HepG2 (cell line): Measurements from ENCODE around the gene CPNE2. TPM values are rescaled to one million over a fixed set of nuclear protein-coding genes. Genes with fewer than 3 reads are reported as not detected.

Source experiments
- ATAC-seq: fragments of 200-7000 bp; cut with Tn5 transposase; 3 replicates; pipeline ENCODE4 v1.9.1; 2020; ENCODE audit warnings: mild to moderate bottlenecking, moderate library complexity
- BruUV-seq: library from RNA; stranded (reverse); fragments of 400-500 nt; replicated peaks from 2 replicates; lab custom pipeline; 2021; lab: Mats Ljungman, UMichigan
- CTCF ChIA-PET: fragments of 300-600 bp; formaldehyde crosslinking; extraction: SDS; loops from one replicate; lab custom pipeline; 2021; ENCODE audit warnings: low total read pairs, inconsistent platforms, low intra/inter-chr PET ratio; lab: Yijun Ruan, JAX
- POLR2A ChIA-PET: fragments of 350-600 bp; sonication (Branson Sonifier 250); formaldehyde crosslinking; loops from one replicate; lab custom pipeline; 2020; ENCODE audit warnings: antibody characterized with exemption, inconsistent platforms; lab: Yijun Ruan, JAX
- DNase-seq: peaks from one replicate; pipeline ENCODE4 v3.0.0-alpha.2; 2015; ENCODE audit warnings: low spot score
- FAIRE-seq: peaks from 3 replicates; lab custom pipeline; 2011; peaks lifted over from hg19 to GRCh38; lab: Jason Lieb, UNC
- H2AFZ ChIP-seq: one replicate; pipeline ENCODE4 v1.6.1; 2011; ENCODE audit warnings: low read length, inconsistent platforms
- H3K27ac ChIP-seq: fragments of 300-600 bp; 3 replicates; pipeline ENCODE4 v1.8.0; 2011; ENCODE audit warnings: mixed run types, mild to moderate bottlenecking, mixed read lengths, low read length, inconsistent platforms; ENCODE audit not compliant: insufficient read depth; ENCODE audit errors: extremely low read length
- H3K27me3 ChIP-seq, 2 experiments: fragments of 200-600 bp in 1 of 2; 2 replicates in 1 of 2; 3 replicates in 1 of 2; pipeline versions ENCODE4 v1.6.0 to v1.8.0; 2011; ENCODE audit warnings: low read length in 2 of 2, mild to moderate bottlenecking in 2 of 2, moderate library complexity in 2 of 2, inconsistent platforms in 1 of 2; ENCODE audit not compliant: insufficient read depth in 2 of 2, control insufficient read depth in 1 of 2
- H3K36me3 ChIP-seq, 2 experiments: fragments of 200-600 bp in 1 of 2; replicated peaks in 1 of 2; 2 replicates in 1 of 2; 3 replicates in 1 of 2; pipeline versions ENCODE4 v1.5.1 to v1.8.0; 2011; ENCODE audit warnings: low read length in 2 of 2, inconsistent platforms in 1 of 2; ENCODE audit not compliant: insufficient read depth in 2 of 2, control insufficient read depth in 1 of 2
- H3K4me1 ChIP-seq: 2 replicates; pipeline ENCODE4 v1.5.1; 2012; ENCODE audit warnings: low read length, inconsistent platforms; ENCODE audit not compliant: insufficient read depth
- H3K4me2 ChIP-seq: 2 replicates; pipeline ENCODE4 v1.6.0; 2011; ENCODE audit warnings: low read depth, low read length, inconsistent platforms
- H3K4me3 ChIP-seq, 3 experiments: fragments of 200-600 bp in 1 of 3; sonication (generic), shearing (Covaris generic) in 1 of 3; replicated peaks in 1 of 3; 2 replicates each; pipeline ENCODE4 v1.5.1; 2011 to 2016; ENCODE audit warnings: low read length in 3 of 3, inconsistent platforms in 2 of 3, low read depth in 2 of 3, mild to moderate bottlenecking in 2 of 3, control low read depth in 1 of 3, mixed read lengths in 1 of 3; ENCODE audit not compliant: insufficient read depth in 1 of 3
- H3K79me2 ChIP-seq: one replicate; pipeline ENCODE4 v1.6.1; 2011; ENCODE audit warnings: low read length, inconsistent platforms; ENCODE audit not compliant: insufficient read depth
- H3K9ac ChIP-seq: 2 replicates; pipeline ENCODE4 v1.6.0; 2011; ENCODE audit warnings: mild to moderate bottlenecking, low read depth, low read length, inconsistent platforms; ENCODE audit not compliant: insufficient read depth
- H3K9me3 ChIP-seq: 2 replicates; pipeline ENCODE4 v1.5.1; 2012; ENCODE audit warnings: mild to moderate bottlenecking, low read length
- H4K20me1 ChIP-seq: 2 replicates; pipeline ENCODE4 v1.6.0; 2011; ENCODE audit warnings: inconsistent platforms, mild to moderate bottlenecking, low read length, moderate library complexity; ENCODE audit not compliant: insufficient read depth
- DBP ChIP-seq: sonication (generic); formaldehyde crosslinking; IDR thresholded peaks from 2 replicates; pipeline ENCODE4 v1.4.0; 2020; ENCODE audit warnings: missing genetic modification reagents; ENCODE audit errors: not compliant biosample characterization
- GATAD1 ChIP-seq: IDR thresholded peaks from 2 replicates; pipeline ENCODE4 v1.6.1; 2016; ENCODE audit warnings: missing genetic modification reagents, missing compliant biosample characterization
- HHEX ChIP-seq: IDR thresholded peaks from 2 replicates; pipeline ENCODE4 v1.6.1; 2016; ENCODE audit warnings: control low read depth
- HNRNPH1 ChIP-seq: fragments of 200-400 bp; formaldehyde crosslinking; optimal IDR thresholded peaks from 2 replicates; pipeline ENCODE3; 2017; ENCODE audit warnings: mild to moderate bottlenecking, low read depth, low read length
- HOXD1 ChIP-seq: sonication (generic); formaldehyde crosslinking; IDR thresholded peaks from 2 replicates; pipeline ENCODE4 v1.5.0; 2020; ENCODE audit warnings: missing genetic modification reagents
- KLF11 ChIP-seq: IDR thresholded peaks from 2 replicates; pipeline ENCODE4 v1.6.1; 2016; ENCODE audit warnings: missing compliant biosample characterization
- MAFF ChIP-seq: IDR thresholded peaks from 2 replicates; pipeline ENCODE4 v1.6.1; 2011; ENCODE audit warnings: low read depth, low read length, improper control_type of control experiment
- MED8 ChIP-seq: sonication (generic); formaldehyde crosslinking; IDR thresholded peaks from 2 replicates; pipeline ENCODE4 v1.8.1; 2023; ENCODE audit warnings: mild to moderate bottlenecking, missing genetic modification reagents; ENCODE audit not compliant: insufficient replicate concordance
- POLR2AphosphoS5 ChIP-seq: IDR thresholded peaks from 2 replicates; pipeline ENCODE4 v1.6.1; 2012; ENCODE audit warnings: low read depth, low read length
- PRMT3 ChIP-seq: sonication (generic); formaldehyde crosslinking; IDR thresholded peaks from 2 replicates; pipeline ENCODE4 v1.8.1; 2022; ENCODE audit warnings: low read depth, mild to moderate bottlenecking, moderate library complexity, missing genetic modification reagents, borderline replicate concordance
- SRSF1 ChIP-seq: fragments of 200-400 bp; formaldehyde crosslinking; optimal IDR thresholded peaks from 2 replicates; pipeline ENCODE3; 2017; ENCODE audit warnings: mild to moderate bottlenecking, low read depth, low read length, moderate library complexity
- SRY ChIP-seq: sonication (generic); formaldehyde crosslinking; IDR thresholded peaks from 2 replicates; pipeline ENCODE4 v1.8.0; 2022; ENCODE audit warnings: mild to moderate bottlenecking, missing genetic modification reagents
- ZFP82 ChIP-seq: sonication (generic); formaldehyde crosslinking; IDR thresholded peaks from 2 replicates; pipeline ENCODE4 v1.5.1; 2020; ENCODE audit warnings: mild to moderate bottlenecking, missing genetic modification reagents, borderline replicate concordance
- ZNF225 ChIP-seq: sonication (generic); formaldehyde crosslinking; IDR thresholded peaks from 2 replicates; pipeline ENCODE4 v1.4.0; 2020; ENCODE audit warnings: mild to moderate bottlenecking, missing genetic modification reagents
- ZNF333 ChIP-seq: sonication (generic); formaldehyde crosslinking; IDR thresholded peaks from 2 replicates; pipeline ENCODE4 v1.4.0; 2020; ENCODE audit warnings: mild to moderate bottlenecking, missing genetic modification reagents, borderline replicate concordance
- ZNF337 ChIP-seq: sonication (generic); formaldehyde crosslinking; IDR thresholded peaks from 2 replicates; pipeline ENCODE4 v1.5.1; 2020; ENCODE audit warnings: missing genetic modification reagents, low read depth, mild to moderate bottlenecking, borderline replicate concordance
- ZNF543 ChIP-seq: sonication (generic); formaldehyde crosslinking; IDR thresholded peaks from 2 replicates; pipeline ENCODE4 v1.4.0; 2020; ENCODE audit warnings: mild to moderate bottlenecking, missing genetic modification reagents
- ZNF567 ChIP-seq: sonication (generic); formaldehyde crosslinking; IDR thresholded peaks from 2 replicates; pipeline ENCODE4 v1.8.1; 2023; ENCODE audit warnings: mild to moderate bottlenecking, missing genetic modification reagents, borderline replicate concordance
- WGBS: methylation state at CpG from one replicate; pipeline ENCODE4 v1.1.6; 2017; ENCODE audit warnings: low lambda C conversion rate; 5-methylcytosine and 5-hydroxymethylcytosine counted together
- in situ Hi-C: cut with HindIII; loops from 2 replicates; pipeline ENCODE4 v1.10.0; 2017; ENCODE audit warnings: low pct_unique_long_range_greater_than_20kb; ENCODE audit not compliant: extremely low pct_ligation_motif_present
- intact Hi-C: fragments of 100-400 bp; cut with micrococcal nuclease; formaldehyde crosslinking; loops from one replicate; pipeline ENCODE4 v1.10.0; 2022; ENCODE audit not compliant: unreplicated experiment
- polyA plus RNA-seq, 8 experiments: library from polyadenylated mRNA; depleted of rRNA in 3 of 8; stranded (reverse) in 7 of 8; unstranded in 1 of 8; fragments of >200 nt; fragmentation: Illumina TruSeq in 4 of 8; extraction: Trizol in 4 of 8; gene quantifications; 2 replicates each; pipeline versions ENCODE4 v1.2.1 to v1.2.3, GENCODE V29; 2011 to 2016; ENCODE audit warnings: low read depth in 4 of 8, missing spikeins in 1 of 8, mixed read lengths in 1 of 8; ENCODE audit not compliant: insufficient read depth in 1 of 8
- total RNA-seq, 5 experiments: library from RNA; depleted of rRNA; stranded (reverse); fragments of >200 nt; fragmentation: Illumina TruSeq; extraction: Trizol; gene quantifications; 2 replicates each; pipeline ENCODE4 v1.2.3, GENCODE V29; 2016; ENCODE audit warnings: low read depth in 1 of 5
- TF ChIP-seq, protein P1 (sequence below): sonication (generic); formaldehyde crosslinking; conservative IDR thresholded peaks from 2 replicates; pipeline ENCODE4 v1.8.0; 2022; ENCODE audit warnings: mild to moderate bottlenecking, moderate library complexity, missing genetic modification reagents
- TF ChIP-seq, protein P2 (sequence below): sonication (generic); formaldehyde crosslinking; IDR thresholded peaks from 2 replicates; pipeline ENCODE4 v1.9.0; 2022; ENCODE audit warnings: low read depth, missing genetic modification reagents

The CPNE2 gene
- total and polyA plus RNA-seq, 2 of the 13 experiments (the other 11 are each of a cell fraction or from before 2014, with no cell fraction given) = 10.6 to 23.3 TPM

GRCh38 chr16:57066625-57067024, 25.8 kb upstream of the CPNE2 start (continued):
- no peak for TF ChIP-seq SRSF1
- no peak for TF ChIP-seq ZNF333 (CRISPR knock-in tag)
- TF ChIP-seq ZNF543 (CRISPR knock-in tag) = no peak
- TF ChIP-seq SRY = no peak
- TF ChIP-seq HOXD1 (CRISPR knock-in tag) = no peak
- TF ChIP-seq PRMT3 (CRISPR knock-in tag) = no peak
- TF ChIP-seq, protein P1, sequence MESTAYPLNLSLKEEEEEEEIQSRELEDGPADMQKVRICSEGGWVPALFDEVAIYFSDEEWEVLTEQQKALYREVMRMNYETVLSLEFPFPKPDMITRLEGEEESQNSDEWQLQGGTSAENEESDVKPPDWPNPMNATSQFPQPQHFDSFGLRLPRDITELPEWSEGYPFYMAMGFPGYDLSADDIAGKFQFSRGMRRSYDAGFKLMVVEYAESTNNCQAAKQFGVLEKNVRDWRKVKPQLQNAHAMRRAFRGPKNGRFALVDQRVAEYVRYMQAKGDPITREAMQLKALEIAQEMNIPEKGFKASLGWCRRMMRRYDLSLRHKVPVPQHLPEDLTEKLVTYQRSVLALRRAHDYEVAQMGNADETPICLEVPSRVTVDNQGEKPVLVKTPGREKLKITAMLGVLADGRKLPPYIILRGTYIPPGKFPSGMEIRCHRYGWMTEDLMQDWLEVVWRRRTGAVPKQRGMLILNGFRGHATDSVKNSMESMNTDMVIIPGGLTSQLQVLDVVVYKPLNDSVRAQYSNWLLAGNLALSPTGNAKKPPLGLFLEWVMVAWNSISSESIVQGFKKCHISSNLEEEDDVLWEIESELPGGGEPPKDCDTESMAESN (CRISPR knock-in tag) = no peak
- no peak for TF ChIP-seq ZNF567 (CRISPR knock-in tag)
- TF ChIP-seq GATAD1 (CRISPR knock-in tag) = no peak
- TF ChIP-seq DBP (CRISPR knock-in tag) = no peak
- TF ChIP-seq HHEX (CRISPR knock-in tag) = no peak

GRCh38 chr16:57067347-57067746, 25.0 kb upstream of the CPNE2 start:
- in situ Hi-C loops = no loop called here
- WGBS = 27% methylated on average over 3 of the region's 3 CpGs
- no peak for TF ChIP-seq ZFP82
- no peak for TF ChIP-seq MED8 (CRISPR knock-in tag)
- TF ChIP-seq ZNF225 (CRISPR knock-in tag) = no peak
- TF ChIP-seq MAFF = no peak
- no peak for TF ChIP-seq POLR2AphosphoS5
- TF ChIP-seq, protein P2, sequence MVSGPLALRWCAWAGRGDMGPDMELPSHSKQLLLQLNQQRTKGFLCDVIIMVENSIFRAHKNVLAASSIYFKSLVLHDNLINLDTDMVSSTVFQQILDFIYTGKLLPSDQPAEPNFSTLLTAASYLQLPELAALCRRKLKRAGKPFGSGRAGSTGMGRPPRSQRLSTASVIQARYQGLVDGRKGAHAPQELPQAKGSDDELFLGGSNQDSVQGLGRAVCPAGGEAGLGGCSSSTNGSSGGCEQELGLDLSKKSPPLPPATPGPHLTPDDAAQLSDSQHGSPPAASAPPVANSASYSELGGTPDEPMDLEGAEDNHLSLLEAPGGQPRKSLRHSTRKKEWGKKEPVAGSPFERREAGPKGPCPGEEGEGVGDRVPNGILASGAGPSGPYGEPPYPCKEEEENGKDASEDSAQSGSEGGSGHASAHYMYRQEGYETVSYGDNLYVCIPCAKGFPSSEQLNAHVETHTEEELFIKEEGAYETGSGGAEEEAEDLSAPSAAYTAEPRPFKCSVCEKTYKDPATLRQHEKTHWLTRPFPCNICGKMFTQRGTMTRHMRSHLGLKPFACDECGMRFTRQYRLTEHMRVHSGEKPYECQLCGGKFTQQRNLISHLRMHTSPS (CRISPR knock-in tag) = no peak
- no peak for TF ChIP-seq KLF11 (CRISPR knock-in tag)
- TF ChIP-seq HNRNPH1 = no peak
- TF ChIP-seq ZNF337 (CRISPR knock-in tag) = no peak
- TF ChIP-seq, all 625 proteins: peak for 0
- FAIRE-seq (no peak), ATAC-seq (peak; percentile 13; the same call in 1 of the 3 replicates), DNase-seq (no peak)
- no peaks in the 10 kb centered on the region for H3K36me3 ChIP-seq
- no peaks in the 10 kb centered on the region for H3K9me3 ChIP-seq
- no peaks in the 10 kb centered on the region for H3K79me2 ChIP-seq
- no peak overlapping the region for H3K4me2 ChIP-seq
- H3K4me3 ChIP-seq = no peak overlapping the region
- CTCF ChIA-PET = no interaction called here
- H3K4me1 ChIP-seq = peaks cover 2% of the 10 kb centered on the region
- no peak overlapping the region for H3K27ac ChIP-seq
- POLR2A ChIA-PET = no interaction called here
- peaks cover 0 to 34% of the 10 kb centered on the region in 2 experiments; a peak in 4 of 5 replicates for H3K27me3 ChIP-seq
- no TSS peak for BruUV-seq
- intact Hi-C loops = no loop called here
- no peak overlapping the region for H2AFZ ChIP-seq
- H3K9ac ChIP-seq = no peak overlapping the region
- H4K20me1 ChIP-seq = no peaks in the 10 kb centered on the region
